ENCODE data around the gene ZNF783.

The ZNF783 gene

GRCh38 chr7:149283321-149283720 is 21.3 kb downstream of the ZNF783 start:
- DNase-seq: no peak

GRCh38 chr7:149284343-149284742 is 22.3 kb downstream of the ZNF783 start:
- peak; percentile 17 for DNase-seq

GRCh38 chr7:149284850-149285585 is 23.0 kb downstream of the ZNF783 start:
- DNase-seq: peak; percentile 77

- no peak for DNase-seq
Measured at GRCh38 chr7:149285603-149286002, 23.6 kb downstream of the ZNF783 start.

- no peak for DNase-seq
Measured at GRCh38 chr7:149286811-149287400, 24.9 kb downstream of the ZNF783 start.

GRCh38 chr7:149287622-149288021 is 25.6 kb downstream of the ZNF783 start:
- DNase-seq: no peak

GRCh38 chr7:149289262-149289661 is 27.3 kb downstream of the ZNF783 start:
- DNase-seq: no peak

- DNase-seq: no peak
Measured at GRCh38 chr7:149289856-149290255, 27.9 kb downstream of the ZNF783 start.

- DNase-seq: no peak
Measured at GRCh38 chr7:149291036-149291780, 29.2 kb downstream of the ZNF783 start.

GRCh38 chr7:149291781-149292461 is 29.9 kb downstream of the ZNF783 start:
- no peak for DNase-seq

GRCh38 chr7:149292462-149292823 is 30.4 kb downstream of the ZNF783 start:
- no peak for DNase-seq

- no peak for DNase-seq
Measured at GRCh38 chr7:149293338-149293737, 31.3 kb downstream of the ZNF783 start.

GRCh38 chr7:149293946-149294633 is 32.1 kb downstream of the ZNF783 start:
- DNase-seq: no peak

GRCh38 chr7:149294634-149295480 is 32.9 kb downstream of the ZNF783 start:
- DNase-seq: no peak

GRCh38 chr7:149295481-149295850 is 33.5 kb downstream of the ZNF783 start:
- no peak for DNase-seq

GRCh38 chr7:149296368-149296767 is 34.4 kb downstream of the ZNF783 start:
- no peak for DNase-seq

- no peak for DNase-seq
Measured at GRCh38 chr7:149297034-149297755, 35.2 kb downstream of the ZNF783 start.

- no peak for DNase-seq
Measured at GRCh38 chr7:149300620-149301285, 38.8 kb downstream of the ZNF783 start.

- DNase-seq: no peak
Measured at GRCh38 chr7:149302222-149302621, 40.2 kb downstream of the ZNF783 start.

GRCh38 chr7:149302865-149303264 is 40.9 kb downstream of the ZNF783 start:
- DNase-seq: no peak

- DNase-seq: no peak
Measured at GRCh38 chr7:149304006-149304405, 42.0 kb downstream of the ZNF783 start.
